ENCODE measurements around the gene COL1A1.
A peak's percentile ranks its signal among the peaks of the same experiment; 100 is the strongest.

COL1A1 gene

GRCh38 chr17:50201276-50201854 lies at the start of gene COL1A1:
Gene COL1A1 (minus strand): TSS chr17:50201631. CDS start chr17:50201513, 118 bp downstream.
- DNase-seq (ENCODE audit: low read depth, low spot score): no peak

GRCh38 chr17:50248255-50248654 lies 46.8 kb upstream of the COL1A1 start:
- DNase-seq (ENCODE audit: low read depth, low spot score): no peak

- DNase-seq (ENCODE audit: low read depth, low spot score): no peak
Measured at GRCh38 chr17:50244771-50245170, 43.3 kb upstream of the COL1A1 start.

GRCh38 chr17:50241431-50241830 lies 40.0 kb upstream of the COL1A1 start:
- DNase-seq (ENCODE audit: low read depth, low spot score): no peak

GRCh38 chr17:50240851-50241250 lies 39.4 kb upstream of the COL1A1 start:
- DNase-seq (ENCODE audit: low read depth, low spot score): no peak

- no peak for DNase-seq (ENCODE audit: low read depth, low spot score)
Measured at GRCh38 chr17:50239937-50240336, 38.5 kb upstream of the COL1A1 start.

GRCh38 chr17:50238601-50239280 lies 37.3 kb upstream of the COL1A1 start:
- DNase-seq (ENCODE audit: low read depth, low spot score): no peak

GRCh38 chr17:50237901-50238300 lies 36.5 kb upstream of the COL1A1 start:
- no peak for DNase-seq (ENCODE audit: low read depth, low spot score)

GRCh38 chr17:50234581-50234980 lies 33.1 kb upstream of the COL1A1 start:
- DNase-seq (ENCODE audit: low read depth, low spot score): no peak

GRCh38 chr17:50225701-50226240 lies 24.3 kb upstream of the COL1A1 start:
- no peak for DNase-seq (ENCODE audit: low read depth, low spot score)

GRCh38 chr17:50222922-50223321 lies 21.5 kb upstream of the COL1A1 start:
- DNase-seq (ENCODE audit: low read depth, low spot score): no peak

- no peak for DNase-seq (ENCODE audit: low read depth, low spot score)
Measured at GRCh38 chr17:50221864-50222545, 20.6 kb upstream of the COL1A1 start.

GRCh38 chr17:50221266-50221863 lies 19.9 kb upstream of the COL1A1 start:
- DNase-seq (ENCODE audit: low read depth, low spot score): no peak

- no peak for DNase-seq (ENCODE audit: low read depth, low spot score)
Measured at GRCh38 chr17:50220811-50221210, 19.4 kb upstream of the COL1A1 start.

- peak; percentile 52 for DNase-seq (ENCODE audit: low read depth, low spot score)
Measured at GRCh38 chr17:50219939-50220465, 18.6 kb upstream of the COL1A1 start.

- no peak for DNase-seq (ENCODE audit: low read depth, low spot score)
Measured at GRCh38 chr17:50219342-50219741, 17.9 kb upstream of the COL1A1 start.

- DNase-seq (ENCODE audit: low read depth, low spot score): no peak
Measured at GRCh38 chr17:50218771-50219315, 17.4 kb upstream of the COL1A1 start.

GRCh38 chr17:50218071-50218759 lies 16.8 kb upstream of the COL1A1 start:
- no peak for DNase-seq (ENCODE audit: low read depth, low spot score)

GRCh38 chr17:50217591-50217990 lies 16.2 kb upstream of the COL1A1 start:
- no peak for DNase-seq (ENCODE audit: low read depth, low spot score)

GRCh38 chr17:50214976-50215760 lies 13.7 kb upstream of the COL1A1 start:
- no peak for DNase-seq (ENCODE audit: low read depth, low spot score)

All from ELF-1 (cell line).